Skeletal muscle tissue (tissue), 4 donors: ENCODE results near the gene SLC31A1. TPM values are rescaled to one million over a fixed set of nuclear protein-coding genes. Genes with fewer than 3 reads are reported as not detected.

Experiments used
- H3K27ac ChIP-seq: one replicate; pipeline ENCODE4 v1.7.0; 2013; ENCODE audit warnings: mild to moderate bottlenecking, low read depth, low read length, inconsistent platforms
- H3K27me3 ChIP-seq, 3 donors: one replicate each; pipeline ENCODE4 v1.7.0; 2013; ENCODE audit warnings: low read length in 3 of 3; ENCODE audit not compliant: control insufficient read depth in 3 of 3, insufficient read depth in 3 of 3
- H3K36me3 ChIP-seq, 3 donors: one replicate each; pipeline ENCODE4 v1.7.0; 2013; ENCODE audit warnings: low read length in 3 of 3; ENCODE audit not compliant: control insufficient read depth in 3 of 3, insufficient read depth in 3 of 3
- H3K4me1 ChIP-seq, 3 donors: one replicate each; pipeline ENCODE4 v1.7.0; 2013; ENCODE audit warnings: low read length in 3 of 3, mild to moderate bottlenecking in 3 of 3; ENCODE audit not compliant: control insufficient read depth in 3 of 3, insufficient read depth in 3 of 3
- H3K4me3 ChIP-seq, 3 donors: one replicate each; pipeline ENCODE4 v1.7.0; 2013; ENCODE audit warnings: low read length in 3 of 3
- H3K9ac ChIP-seq, 3 donors: one replicate each; pipeline ENCODE4 v1.7.0; 2013; ENCODE audit warnings: low read length in 3 of 3, mild to moderate bottlenecking in 3 of 3, moderate library complexity in 2 of 3, low read depth in 1 of 3
- H3K9me3 ChIP-seq, 3 donors: one replicate each; pipeline ENCODE4 v1.7.0; 2013; ENCODE audit warnings: low read length in 3 of 3; ENCODE audit not compliant: control insufficient read depth in 3 of 3
- total RNA-seq: library from RNA; depleted of rRNA; stranded (reverse); fragments of >200 nt; gene quantifications from one replicate; pipeline ENCODE4 v1.2.3, GENCODE V29; 2014
- donor health status: Osteomylitis.

SLC31A1 gene
- total RNA-seq, 1 donor from 2014 or later: 9.9 TPM

GRCh38 chr9:113311961-113312360, 90.6 kb downstream of the SLC31A1 start:
- Histone ChIP-seq H3K36me3 (peaks cover 0 to 4% (median 0%) of the 10 kb centered on the region in 3 donors), H3K9me3 (no peaks in the 10 kb centered on the region)

GRCh38 chr9:113313261-113313660, 91.9 kb downstream of the SLC31A1 start:
- no peak overlapping the region for H3K9ac ChIP-seq
- no peaks in the 10 kb centered on the region for H3K4me1 ChIP-seq
- H3K4me3 ChIP-seq: no peak overlapping the region
- no peak overlapping the region for H3K27ac ChIP-seq
- peaks cover 0 to 4% (median 0%) of the 10 kb centered on the region in 3 donors for H3K36me3 ChIP-seq
- no peaks in the 10 kb centered on the region for H3K9me3 ChIP-seq
- no peaks in the 10 kb centered on the region for H3K27me3 ChIP-seq

More at GRCh38 chr9:113311961-113312360, 90.6 kb downstream of the SLC31A1 start:
- Histone ChIP-seq H3K27me3 (peaks cover 0 to 3% (median 2%) of the 10 kb centered on the region in 3 donors), H3K4me1 (no peaks in the 10 kb centered on the region), H3K27ac (no peak overlapping the region), H3K9ac (no peak overlapping the region), H3K4me3 (no peak overlapping the region)

Other genes starting within 250 kb of the SLC31A1 start
- gene ZNF883, start 209.4 kb upstream of the SLC31A1 start, total RNA-seq: 3.1 TPM
- 3.1 TPM for gene ZFP37, start 164.8 kb upstream of the SLC31A1 start, total RNA-seq
- gene SLC31A2, start 70.5 kb upstream of the SLC31A1 start, total RNA-seq: 5.2 TPM
- gene FKBP15, start 267 bp upstream of the SLC31A1 start, total RNA-seq: 11.5 TPM
- 28.2 TPM for gene CDC26, start 54.0 kb downstream of the SLC31A1 start, total RNA-seq
- 19.3 TPM for gene PRPF4, start 54.1 kb downstream of the SLC31A1 start, total RNA-seq
- gene RNF183, start 81.8 kb downstream of the SLC31A1 start, total RNA-seq: not detected
- 2.1 TPM for gene WDR31, start 118.7 kb downstream of the SLC31A1 start, total RNA-seq
- gene BSPRY, start 128.0 kb downstream of the SLC31A1 start, total RNA-seq: 1.0 TPM
- gene HDHD3, start 155.4 kb downstream of the SLC31A1 start, total RNA-seq: 3.7 TPM
- gene ALAD, start 179.7 kb downstream of the SLC31A1 start, total RNA-seq: 8.4 TPM
- 32.4 TPM for gene POLE3, start 189.1 kb downstream of the SLC31A1 start, total RNA-seq
- gene C9orf43, start 189.2 kb downstream of the SLC31A1 start, total RNA-seq: 0.52 TPM
- gene RGS3, start 242.2 kb downstream of the SLC31A1 start, total RNA-seq: 48.0 TPM